Measurements from ENCODE around the gene TMEM108. TPM values are rescaled to one million over a fixed set of nuclear protein-coding genes. Genes with fewer than 3 reads are reported as not detected.

TMEM108 gene
- total and polyA plus RNA-seq, 11 donors: 0.14 to 2.8 (median 0.57) TPM

- DNase-seq: no peak
- no peak for ATAC-seq
- H3K9me3 ChIP-seq: no peaks in the 10 kb centered on the region
- intact Hi-C loops (cut with DNase I): no loop called here
- WGBS, 4 donors: 90 to 100% (median 96%) methylated on average over 1 of the region's 1 CpG
- TF ChIP-seq POLR2A (IDR thresholded peaks at IDR 0.05): no peak
- TF ChIP-seq, protein P1, sequence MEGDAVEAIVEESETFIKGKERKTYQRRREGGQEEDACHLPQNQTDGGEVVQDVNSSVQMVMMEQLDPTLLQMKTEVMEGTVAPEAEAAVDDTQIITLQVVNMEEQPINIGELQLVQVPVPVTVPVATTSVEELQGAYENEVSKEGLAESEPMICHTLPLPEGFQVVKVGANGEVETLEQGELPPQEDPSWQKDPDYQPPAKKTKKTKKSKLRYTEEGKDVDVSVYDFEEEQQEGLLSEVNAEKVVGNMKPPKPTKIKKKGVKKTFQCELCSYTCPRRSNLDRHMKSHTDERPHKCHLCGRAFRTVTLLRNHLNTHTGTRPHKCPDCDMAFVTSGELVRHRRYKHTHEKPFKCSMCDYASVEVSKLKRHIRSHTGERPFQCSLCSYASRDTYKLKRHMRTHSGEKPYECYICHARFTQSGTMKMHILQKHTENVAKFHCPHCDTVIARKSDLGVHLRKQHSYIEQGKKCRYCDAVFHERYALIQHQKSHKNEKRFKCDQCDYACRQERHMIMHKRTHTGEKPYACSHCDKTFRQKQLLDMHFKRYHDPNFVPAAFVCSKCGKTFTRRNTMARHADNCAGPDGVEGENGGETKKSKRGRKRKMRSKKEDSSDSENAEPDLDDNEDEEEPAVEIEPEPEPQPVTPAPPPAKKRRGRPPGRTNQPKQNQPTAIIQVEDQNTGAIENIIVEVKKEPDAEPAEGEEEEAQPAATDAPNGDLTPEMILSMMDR (IDR thresholded peaks at IDR 0.05): no peak
- no peak overlapping the region for H3K27ac ChIP-seq
- peaks cover 0 to 7% (median 0%) of the 10 kb centered on the region in 12 donors for H3K4me1 ChIP-seq
- H3K27me3 ChIP-seq: no peaks in the 10 kb centered on the region
- no peaks in the 10 kb centered on the region for H3K36me3 ChIP-seq
- no peak overlapping the region for H3K4me3 ChIP-seq
Measured at GRCh38 chr3:133371676-133372075, 333.5 kb downstream of the TMEM108 start.

- intact Hi-C loops (cut with DNase I): loop anchor here in 1 of 10 donors (5.0 kb wide), 1 partner anchor 333 kb away; no protein-coding TSS in a partner anchor
- Histone ChIP-seq H3K4me1 (peaks cover 0 to 8% (median 0%) of the 10 kb centered on the region in 12 donors), H3K4me3 (no peak overlapping the region), H3K27ac (no peak overlapping the region), H3K9me3 (no peaks in the 10 kb centered on the region), H3K36me3 (no peaks in the 10 kb centered on the region), H3K27me3 (no peaks in the 10 kb centered on the region)
- WGBS, 4 donors: 69 to 74% (median 72%) methylated on average over 4 of the region's 4 CpGs
- TF ChIP-seq, protein P1 (IDR thresholded peaks at IDR 0.05): no peak
- no peak for TF ChIP-seq POLR2A (IDR thresholded peaks at IDR 0.05)
- DNase-seq (no peak), ATAC-seq (no peak)
Measured at GRCh38 chr3:133374708-133375402, 336.7 kb downstream of the TMEM108 start.

GRCh38 chr3:133375403-133375745, 337.2 kb downstream of the TMEM108 start:
- no peak for TF ChIP-seq POLR2A (IDR thresholded peaks at IDR 0.05)
- TF ChIP-seq, protein P1 (IDR thresholded peaks at IDR 0.05): no peak
- intact Hi-C loops (cut with DNase I): loop anchor here in 1 of 10 donors (5.0 kb wide), 1 partner anchor 333 kb away; no protein-coding TSS in a partner anchor
- H3K36me3 ChIP-seq: no peaks in the 10 kb centered on the region
- H3K9me3 ChIP-seq: no peaks in the 10 kb centered on the region
- no peak for DNase-seq
- H3K4me3 ChIP-seq: no peak overlapping the region
- no peak overlapping the region for H3K27ac ChIP-seq
- no peak for ATAC-seq
- no peaks in the 10 kb centered on the region for H3K27me3 ChIP-seq
- peaks cover 0 to 8% (median 0%) of the 10 kb centered on the region in 12 donors for H3K4me1 ChIP-seq

GRCh38 chr3:133376810-133377209, 338.6 kb downstream of the TMEM108 start:
- no peaks in the 10 kb centered on the region for H3K27me3 ChIP-seq
- H3K4me3 ChIP-seq: no peak overlapping the region
- H3K4me1 ChIP-seq: peaks cover 0 to 8% (median 0%) of the 10 kb centered on the region in 12 donors
- TF ChIP-seq, protein P1 (IDR thresholded peaks at IDR 0.05): peak in 3 of 12 donors; percentile 16 to 29 (median 22)
- no peak for TF ChIP-seq POLR2A (IDR thresholded peaks at IDR 0.05)
- ATAC-seq: peak in 2 of 4 donors; percentile 44 to 47
- no peak for DNase-seq
- H3K36me3 ChIP-seq: no peaks in the 10 kb centered on the region
- WGBS, 4 donors: 29 to 56% (median 49%) methylated on average over 6 of the region's 6 CpGs
- intact Hi-C loops (cut with DNase I): loop anchor here in 9 of 10 donors (1.0 to 5.0 kb wide), 3 partner anchors 335 to 336 kb away; no protein-coding TSS in a partner anchor
- H3K27ac ChIP-seq: no peak overlapping the region
- H3K9me3 ChIP-seq: no peaks in the 10 kb centered on the region

All from heart left ventricle (tissue), 16 donors.